ENCODE measurements around the gene LPAR5.

- TF ChIP-seq CTCF (IDR thresholded peaks at IDR 0.05; ENCODE audit: poor library complexity) (no peak), EZH2 (IDR thresholded peaks at IDR 0.05; ENCODE audit: borderline replicate concordance) (no peak), EZH2phosphoT487 (IDR thresholded peaks at IDR 0.05; ENCODE audit: low read depth, severe bottlenecking, unreplicated experiment) (no peak)
Observed at GRCh38 chr12:6584293-6584692, 51.5 kb downstream of the LPAR5 start.
